OCI-LY7 (cell line): ENCODE data around the gene FGR.

Experiments used
- EZH2phosphoT487 ChIP-seq: fragments of 200-600 bp; sonication (generic); IDR thresholded peaks from 2 replicates; pipeline ENCODE4 v1.6.1; 2018; ENCODE audit warnings: low read depth, borderline replicate concordance, mild to moderate bottlenecking, mixed run types, antibody characterized with exemption, low read length, moderate library complexity, mixed read lengths
- TF ChIP-seq, protein P1 (sequence below): fragments of 200-600 bp; sonication (generic); conservative IDR thresholded peaks from 2 replicates; pipeline ENCODE4 v1.5.1; 2014; ENCODE audit warnings: mild to moderate bottlenecking, antibody characterized with exemption, low read length, moderate library complexity, mixed read lengths

DNA sequence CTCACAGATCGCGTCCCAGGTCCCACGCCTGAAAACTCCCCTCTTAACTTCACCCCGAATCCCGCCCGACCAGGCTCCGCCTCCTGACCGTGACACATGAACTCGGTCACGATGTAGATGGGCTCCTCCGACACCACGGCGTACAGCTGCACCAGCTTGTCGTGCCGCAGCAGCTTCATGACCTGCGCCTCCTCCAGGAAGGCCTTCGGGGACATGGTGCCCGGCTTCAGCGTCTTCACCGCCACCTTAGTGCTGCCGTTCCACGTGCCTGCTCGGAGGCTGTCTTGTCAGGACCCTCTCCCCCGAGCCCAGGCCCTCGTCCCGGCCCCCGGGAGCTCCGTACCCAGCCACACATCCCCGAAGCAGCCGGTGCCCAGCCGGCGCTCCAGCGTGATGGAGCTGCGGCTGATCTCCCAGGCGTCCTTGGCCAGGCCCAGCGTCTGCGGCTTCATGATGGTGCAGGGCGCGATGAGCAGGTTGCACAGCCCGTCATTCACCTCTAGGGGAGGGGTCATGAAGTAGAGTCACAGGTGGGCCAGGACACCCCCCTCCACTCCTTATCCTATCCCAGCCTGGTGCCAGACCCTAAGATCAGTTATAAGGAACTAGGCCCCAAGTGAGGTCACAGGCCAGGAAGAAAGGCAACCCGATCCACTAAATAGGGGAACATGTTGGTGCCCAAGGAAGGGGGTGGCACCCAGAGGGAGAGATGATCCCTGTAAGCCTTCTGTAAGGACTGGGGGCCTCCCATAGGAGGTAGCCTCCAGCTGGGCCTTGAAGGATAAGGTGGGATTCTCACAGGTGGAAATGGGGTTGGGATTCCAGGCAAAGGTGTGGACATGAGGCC, 19.4 kb downstream of the FGR start:
- TF ChIP-seq, protein P1, sequence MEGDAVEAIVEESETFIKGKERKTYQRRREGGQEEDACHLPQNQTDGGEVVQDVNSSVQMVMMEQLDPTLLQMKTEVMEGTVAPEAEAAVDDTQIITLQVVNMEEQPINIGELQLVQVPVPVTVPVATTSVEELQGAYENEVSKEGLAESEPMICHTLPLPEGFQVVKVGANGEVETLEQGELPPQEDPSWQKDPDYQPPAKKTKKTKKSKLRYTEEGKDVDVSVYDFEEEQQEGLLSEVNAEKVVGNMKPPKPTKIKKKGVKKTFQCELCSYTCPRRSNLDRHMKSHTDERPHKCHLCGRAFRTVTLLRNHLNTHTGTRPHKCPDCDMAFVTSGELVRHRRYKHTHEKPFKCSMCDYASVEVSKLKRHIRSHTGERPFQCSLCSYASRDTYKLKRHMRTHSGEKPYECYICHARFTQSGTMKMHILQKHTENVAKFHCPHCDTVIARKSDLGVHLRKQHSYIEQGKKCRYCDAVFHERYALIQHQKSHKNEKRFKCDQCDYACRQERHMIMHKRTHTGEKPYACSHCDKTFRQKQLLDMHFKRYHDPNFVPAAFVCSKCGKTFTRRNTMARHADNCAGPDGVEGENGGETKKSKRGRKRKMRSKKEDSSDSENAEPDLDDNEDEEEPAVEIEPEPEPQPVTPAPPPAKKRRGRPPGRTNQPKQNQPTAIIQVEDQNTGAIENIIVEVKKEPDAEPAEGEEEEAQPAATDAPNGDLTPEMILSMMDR, result no peak
- TF ChIP-seq EZH2phosphoT487, result no peak
